K562 (cell line): ENCODE results near the gene MYOG. TPM values are rescaled to one million over a fixed set of nuclear protein-coding genes. Genes with fewer than 3 reads are reported as not detected.

ENCODE experiments used
- ATAC-seq: fragments of 200-7000 bp; cut with Tn5 transposase; 3 replicates; pipeline ENCODE4 v1.9.1; 2020; ENCODE audit warnings: moderate library complexity
- BruUV-seq: library from RNA; stranded (reverse); fragments of 400-500 nt; replicated peaks from 2 replicates; lab custom pipeline; 2021; lab: Mats Ljungman, UMichigan
- CTCF ChIA-PET: fragments of 300-600 bp; formaldehyde crosslinking; extraction: SDS; loops from one replicate; lab custom pipeline; 2021; ENCODE audit warnings: low intra/inter-chr PET ratio; lab: Yijun Ruan, JAX
- POLR2A ChIA-PET: fragments of 300-600, 350-650 bp; sonication (Branson Sonifier 250); formaldehyde crosslinking; extraction: SDS; loops from one replicate; lab custom pipeline; 2021; ENCODE audit warnings: antibody characterized with exemption, inconsistent platforms; lab: Yijun Ruan, JAX
- DNase-seq, 4 experiments: peaks; one replicate each; pipeline versions ENCODE4 v3.0.0 to v3.0.0-alpha.2; 2011 to 2018; ENCODE audit warnings: low spot score in 3 of 4, mixed read lengths in 3 of 4; ENCODE audit errors: extremely low read depth in 1 of 4
- FAIRE-seq: peaks from 2 replicates; lab custom pipeline; 2011; peaks lifted over from hg19 to GRCh38; lab: Jason Lieb, UNC
- H2AFZ ChIP-seq: 2 replicates; pipeline ENCODE4 v1.6.0; 2011; ENCODE audit warnings: low read depth, low read length, control low read depth, inconsistent platforms
- H3K27ac ChIP-seq: fragments of 200-600 bp; 3 replicates; pipeline ENCODE4 v1.8.0; 2011; ENCODE audit warnings: low read depth, mild to moderate bottlenecking, control low read depth, inconsistent platforms, low read length, moderate library complexity, mixed read lengths; ENCODE audit errors: extremely low read depth
- H3K27me3 ChIP-seq, 2 experiments: fragments of 300-600 bp in 1 of 2; 2 replicates in 1 of 2; 3 replicates in 1 of 2; pipeline versions ENCODE4 v1.6.0 to v1.8.0; 2011; ENCODE audit warnings: inconsistent platforms in 2 of 2, low read length in 2 of 2, mild to moderate bottlenecking in 1 of 2, mixed read lengths in 1 of 2, moderate library complexity in 1 of 2; ENCODE audit not compliant: control insufficient read depth in 2 of 2, insufficient read depth in 2 of 2
- H3K36me3 ChIP-seq: fragments of 300-600 bp; 3 replicates; pipeline ENCODE4 v1.8.0; 2011; ENCODE audit warnings: mild to moderate bottlenecking, low read length, inconsistent platforms; ENCODE audit not compliant: control insufficient read depth, insufficient read depth
- H3K4me1 ChIP-seq, 2 experiments: fragments of 200-600 bp in 1 of 2; replicated peaks in 1 of 2; 2 replicates in 1 of 2; 3 replicates in 1 of 2; pipeline versions ENCODE4 v1.5.1 to v1.8.0; 2011; ENCODE audit warnings: inconsistent platforms in 2 of 2, low read length in 2 of 2, mild to moderate bottlenecking in 1 of 2, mixed read lengths in 1 of 2, moderate library complexity in 1 of 2; ENCODE audit not compliant: control insufficient read depth in 2 of 2, insufficient read depth in 2 of 2
- H3K4me2 ChIP-seq: 2 replicates; pipeline ENCODE4 v1.6.1; 2011; ENCODE audit warnings: low read length, control low read depth, inconsistent platforms, mixed read lengths; ENCODE audit not compliant: insufficient read depth
- H3K4me3 ChIP-seq: fragments of 200-600 bp; sonication (generic), shearing (Covaris generic); 2 replicates; pipeline ENCODE4 v1.5.1; 2016; ENCODE audit warnings: control low read depth, inconsistent platforms
- H3K79me2 ChIP-seq: fragments of 200-600 bp; 3 replicates; pipeline ENCODE4 v1.8.0; 2011; ENCODE audit warnings: low read length, inconsistent platforms; ENCODE audit not compliant: control insufficient read depth, insufficient read depth
- H3K9ac ChIP-seq, 2 experiments: 2 replicates each; pipeline versions ENCODE4 v1.6.0 to v1.6.1; 2011; ENCODE audit warnings: low read depth in 2 of 2, low read length in 2 of 2, control low read depth in 1 of 2, inconsistent platforms in 1 of 2, mild to moderate bottlenecking in 1 of 2, mixed read lengths in 1 of 2; ENCODE audit not compliant: insufficient read depth in 1 of 2
- H3K9me1 ChIP-seq: one replicate; pipeline ENCODE4 v1.6.0; 2011; ENCODE audit warnings: inconsistent platforms, mild to moderate bottlenecking, low read length, moderate library complexity; ENCODE audit not compliant: control insufficient read depth, insufficient read depth
- H3K9me3 ChIP-seq: replicated peaks from 2 replicates; pipeline ENCODE4 v1.5.1; 2011; ENCODE audit warnings: low read depth, low read length, inconsistent platforms; ENCODE audit not compliant: control insufficient read depth, insufficient read depth
- H4K20me1 ChIP-seq: replicated peaks from 2 replicates; pipeline ENCODE4 v1.6.1; 2011; ENCODE audit warnings: low read length, inconsistent platforms, mixed read lengths; ENCODE audit not compliant: control insufficient read depth, insufficient read depth
- ATF3 ChIP-seq, 2 experiments: fragments of 450-650 bp in 1 of 2; sonication (generic) in 1 of 2; formaldehyde crosslinking in 1 of 2; IDR thresholded peaks in 1 of 2; conservative IDR thresholded peaks in 1 of 2; 2 replicates each; pipeline versions ENCODE4 v1.6.1 to v1.8.1; 2016 to 2023; ENCODE audit warnings: mild to moderate bottlenecking in 2 of 2, moderate library complexity in 2 of 2, inconsistent platforms in 1 of 2, missing genetic modification reagents in 1 of 2
- CHD2 ChIP-seq: IDR thresholded peaks from 2 replicates; pipeline ENCODE4 v1.6.1; 2011; ENCODE audit warnings: low read depth, low read length
- CSDE1 ChIP-seq, 2 experiments: fragments of 450-650 bp; IDR thresholded peaks; 2 replicates each; pipeline ENCODE4 v1.6.1; 2016; ENCODE audit warnings: mild to moderate bottlenecking in 1 of 2
- E2F5 ChIP-seq: sonication (generic); formaldehyde crosslinking; IDR thresholded peaks from 2 replicates; pipeline ENCODE4 v1.8.0; 2022; ENCODE audit warnings: mild to moderate bottlenecking, missing genetic modification reagents
- E2F6 ChIP-seq, 2 experiments: IDR thresholded peaks; 2 replicates each; pipeline ENCODE4 v1.6.1; 2011; ENCODE audit warnings: borderline replicate concordance in 1 of 2, control low read depth in 1 of 2, low read depth in 1 of 2, low read length in 1 of 2, mild to moderate bottlenecking in 1 of 2, mixed read lengths in 1 of 2, moderate library complexity in 1 of 2; ENCODE audit not compliant: insufficient read depth in 1 of 2, insufficient read length in 1 of 2, poor library complexity in 1 of 2, severe bottlenecking in 1 of 2; ENCODE audit errors: extremely low read depth in 1 of 2
- FIP1L1 ChIP-seq: fragments of 200-400 bp; formaldehyde crosslinking; IDR thresholded peaks from 2 replicates; pipeline ENCODE4 v1.6.1; 2018; ENCODE audit warnings: mild to moderate bottlenecking, low read depth, low read length; ENCODE audit not compliant: poor library complexity, severe bottlenecking
- FUS ChIP-seq: fragments of 200-400 bp; formaldehyde crosslinking; optimal IDR thresholded peaks from 2 replicates; pipeline ENCODE3; 2017; ENCODE audit warnings: low read depth, low read length
- MCM2 ChIP-seq: fragments of 450-650 bp; IDR thresholded peaks from 2 replicates; pipeline ENCODE4 v1.6.1; 2017; ENCODE audit warnings: low read depth, mild to moderate bottlenecking
- NCOA4 ChIP-seq: fragments of 450-650 bp; IDR thresholded peaks from 2 replicates; pipeline ENCODE4 v1.6.1; 2018; ENCODE audit warnings: mild to moderate bottlenecking; ENCODE audit not compliant: partially characterized antibody
- SRSF9 ChIP-seq: fragments of 200-400 bp; formaldehyde crosslinking; IDR thresholded peaks from 2 replicates; pipeline ENCODE4 v1.6.1; 2017; ENCODE audit warnings: low read depth, low read length, borderline replicate concordance
- TSHZ1 ChIP-seq: fragments of 250-450 bp; sonication (Bioruptor Pico); IDR thresholded peaks from 2 replicates; pipeline ENCODE4 v1.4.0; 2020; ENCODE audit warnings: mild to moderate bottlenecking, moderate library complexity
- ZNF639 ChIP-seq, 2 experiments: fragments of 200-800 bp in 1 of 2; sonication (Bioruptor generic) in 1 of 2; sonication (generic) in 1 of 2; formaldehyde crosslinking in 1 of 2; IDR thresholded peaks in 1 of 2; conservative IDR thresholded peaks in 1 of 2; 2 replicates each; pipeline versions ENCODE4 v1.5.0 to v1.6.1; 2016 to 2020; ENCODE audit warnings: missing compliant biosample characterization in 1 of 2, missing genetic modification characterization in 1 of 2, missing genetic modification reagents in 1 of 2
- in situ Hi-C: fragments of 300-500 bp; cut with MboI; formaldehyde crosslinking; loops from 4 replicates; pipeline ENCODE4 v1.15.0; 2018; ENCODE audit warnings: inconsistent platforms, mixed read lengths
- intact Hi-C: fragments of 100-400 bp; cut with micrococcal nuclease; formaldehyde crosslinking; loops from 2 replicates; pipeline ENCODE4 v1.14.2; 2022
- polyA plus RNA-seq, 8 experiments: library from polyadenylated mRNA; depleted of rRNA in 4 of 8; stranded (reverse) in 5 of 8; unstranded in 3 of 8; fragments of >200 nt; fragmentation: Nextera tagmentation in 2 of 8; fragmentation: Illumina TruSeq in 1 of 8; extraction: Ambion mirVana in 2 of 8; extraction: Trizol in 1 of 8; gene quantifications; 2 replicates each; pipeline versions ENCODE4 v1.2.1 to v1.2.3, GENCODE V29; 2011 to 2014; ENCODE audit warnings: inconsistent platforms in 1 of 8, missing spikeins in 1 of 8
- total RNA-seq, 7 experiments: library from RNA; depleted of rRNA in 6 of 7; stranded (reverse); fragments of >200 nt in 6 of 7; fragmentation: Illumina TruSeq in 2 of 7; extraction: Trizol in 2 of 7; gene quantifications; 2 replicates each; pipeline versions ENCODE4 v1.2.1 to v1.2.3, GENCODE V29; 2011 to 2021; ENCODE audit warnings: low replicate concordance in 1 of 7

MYOG gene
- total and polyA plus RNA-seq, 9 of the 15 experiments (the other 6 are each of a cell fraction or from before 2014, with no cell fraction given): not detected

GRCh38 chr1:203096566-203096965 is 10.8 kb upstream of the MYOG start:
- CTCF ChIA-PET: no interaction called here
- in situ Hi-C loops: no loop called here
- no TSS peak for BruUV-seq

More at GRCh38 chr1:203096566-203096965, 10.8 kb upstream of the MYOG start:
- H3K4me1 ChIP-seq: no peaks in the 10 kb centered on the region
- H3K9ac ChIP-seq: no peak overlapping the region
- POLR2A ChIA-PET: interaction anchor here (0.5 to 0.7 kb wide), 3 partner anchors 169 to 210 kb away, joined by 3 to 5 read pairs (median 4); partner anchors contain the start of gene KLHL12
- no peaks in the 10 kb centered on the region for H3K9me3 ChIP-seq
- peaks cover 9 to 13% of the 10 kb centered on the region in 2 experiments; a peak in 3 of 5 replicates for H3K27me3 ChIP-seq
- H2AFZ ChIP-seq: no peak overlapping the region
- no peak overlapping the region for H3K4me3 ChIP-seq
- no peaks in the 10 kb centered on the region for H3K36me3 ChIP-seq
- intact Hi-C loops: no loop called here
- no peaks in the 10 kb centered on the region for H3K79me2 ChIP-seq
- FAIRE-seq (no peak), DNase-seq (no peak)
- no peak overlapping the region for H3K27ac ChIP-seq
- no peaks in the 10 kb centered on the region for H3K9me1 ChIP-seq
- TF ChIP-seq SRSF9 (no peak), MCM2 (no peak), E2F5 (CRISPR knock-in tag) (no peak), TSHZ1 (CRISPR knock-in tag) (no peak), ATF3 (IDR thresholded peaks at IDR 0.05) (no peak), ATF3 (CRISPR knock-in tag; conservative IDR thresholded peaks at IDR 0.05) (no peak), FUS (no peak), CHD2 (no peak), CSDE1 (IDR thresholded peaks at IDR 0.05) (no peak), E2F6 (IDR thresholded peaks at IDR 0.05; ENCODE audit: borderline replicate concordance in 1 of 2, extremely low read depth in 1 of 2, insufficient read depth in 1 of 2, insufficient read length in 1 of 2, low read depth in 1 of 2, low read length in 1 of 2, poor library complexity in 1 of 2, severe bottlenecking in 1 of 2) (no peak), NCOA4 (no peak), FIP1L1 (no peak), ZNF639 (CRISPR knock-in tag; conservative IDR thresholded peaks at IDR 0.05 in 1 of 2, IDR thresholded peaks at IDR 0.05 in 1 of 2) (no peak)
- TF ChIP-seq, all 486 proteins: peak for 0
- no peak for ATAC-seq
- no peak overlapping the region for H3K4me2 ChIP-seq
- H4K20me1 ChIP-seq: no peaks in the 10 kb centered on the region
